22Rv1 (cell line): ENCODE data around the gene HPS3.

Experiments used
- CTCF ChIP-seq: fragments of 450-650 bp; IDR thresholded peaks from 2 replicates; pipeline ENCODE4 v1.5.1; 2017; ENCODE audit warnings: mild to moderate bottlenecking
- ZFX ChIP-seq: fragments of 450-650 bp; IDR thresholded peaks from 2 replicates; pipeline ENCODE4 v1.6.1; 2017; ENCODE audit warnings: antibody characterized with exemption, borderline replicate concordance

GRCh38 chr3:149122721-149123578 is 6.5 kb upstream of the HPS3 start:
- TF ChIP-seq CTCF (no peak), ZFX (no peak)
